Measurements from ENCODE around the gene NIPA2. TPM values are rescaled to one million over a fixed set of nuclear protein-coding genes. Genes with fewer than 3 reads are reported as not detected.

Gene NIPA2
- total and polyA plus RNA-seq, 2 of the 13 experiments (the other 11 are each of a cell fraction or from before 2014, with no cell fraction given), result 29.0 to 56.2 TPM

GRCh38 chr15:22869856-22870255, 31.4 kb downstream of the NIPA2 start (continued):
- TF ChIP-seq THAP9 (CRISPR knock-in tag; IDR thresholded peaks at IDR 0.05; ENCODE audit: borderline replicate concordance), result no peak
- TF ChIP-seq ZFP41 (CRISPR knock-in tag; IDR thresholded peaks at IDR 0.05; ENCODE audit: borderline replicate concordance), result no peak

GRCh38 chr15:22870865-22871264, 32.4 kb downstream of the NIPA2 start:
- no peaks in the 10 kb centered on the region for H3K9me3 ChIP-seq (ENCODE audit: low read length)
- H3K27ac ChIP-seq (ENCODE audit: extremely low read length, insufficient read depth, low read length), result no peak overlapping the region
- no peak overlapping the region for H3K4me2 ChIP-seq (ENCODE audit: low read depth, low read length)
- no peak overlapping the region for H2AFZ ChIP-seq (ENCODE audit: low read length)
- DNase-seq (ENCODE audit: low spot score), result no peak
- no peak; the same call in 2 of the 3 replicates for ATAC-seq
- ChIA-PET POLR2A (no interaction called here), CTCF (ENCODE audit: low intra/inter-chr PET ratio, low total read pairs) (no interaction called here)
- intact Hi-C loops (cut with micrococcal nuclease; ENCODE audit: unreplicated experiment) (no loop called here), in situ Hi-C loops (cut with HindIII; ENCODE audit: extremely low pct_ligation_motif_present, low pct_unique_long_range_greater_than_20kb) (no loop called here)
- no peaks in the 10 kb centered on the region for H4K20me1 ChIP-seq (ENCODE audit: insufficient read depth, low read length)
- no peaks in the 10 kb centered on the region for H3K79me2 ChIP-seq (ENCODE audit: insufficient read depth, low read length)
- no peak overlapping the region for H3K4me3 ChIP-seq (replicated peaks in 1 of 3; ENCODE audit: insufficient read depth in 1 of 3, low read depth in 2 of 3, low read length in 3 of 3)
- H3K27me3 ChIP-seq (ENCODE audit: control insufficient read depth in 1 of 2, insufficient read depth in 2 of 2, low read length in 2 of 2), result no peaks in the 10 kb centered on the region
- TF ChIP-seq ZSCAN9 (CRISPR knock-in tag; IDR thresholded peaks at IDR 0.05; ENCODE audit: borderline replicate concordance) (no peak), ZSCAN29 (CRISPR knock-in tag; conservative IDR thresholded peaks at IDR 0.05) (no peak), ZNF547 (CRISPR knock-in tag; IDR thresholded peaks at IDR 0.05) (no peak), SMYD3 (CRISPR knock-in tag; IDR thresholded peaks at IDR 0.05) (no peak), ZSCAN25 (CRISPR knock-in tag; IDR thresholded peaks at IDR 0.05) (no peak), GATAD2A (CRISPR knock-in tag; IDR thresholded peaks at IDR 0.05) (no peak)
- no peaks in the 10 kb centered on the region for H3K4me1 ChIP-seq (ENCODE audit: insufficient read depth, low read length)
- no peak overlapping the region for H3K9ac ChIP-seq (ENCODE audit: insufficient read depth, low read depth, low read length)
- WGBS (ENCODE audit: low lambda C conversion rate), result 97% methylated on average over 11 of the region's 11 CpGs
- H3K36me3 ChIP-seq (replicated peaks in 1 of 2; ENCODE audit: control insufficient read depth in 1 of 2, insufficient read depth in 2 of 2, low read length in 2 of 2), result peaks cover 30 to 70% of the 10 kb centered on the region in 2 experiments
- BruUV-seq (replicated peaks), result no TSS peak
- FAIRE-seq, result no peak
